Stimulated activated CD8-positive, alpha-beta memory T cell treated with anti-CD3 and anti-CD28 coated beads, Interleukin-15, amount 100 ng/mL, for 48 hours (primary cell): ENCODE data around the gene SHISAL1.

Source experiments
- DNase-seq, 2 donors: peaks; one replicate each; pipeline ENCODE4 v3.0.0-alpha.2; 2020; ENCODE audit warnings: low read depth in 2 of 2

Gene SHISAL1

DNA sequence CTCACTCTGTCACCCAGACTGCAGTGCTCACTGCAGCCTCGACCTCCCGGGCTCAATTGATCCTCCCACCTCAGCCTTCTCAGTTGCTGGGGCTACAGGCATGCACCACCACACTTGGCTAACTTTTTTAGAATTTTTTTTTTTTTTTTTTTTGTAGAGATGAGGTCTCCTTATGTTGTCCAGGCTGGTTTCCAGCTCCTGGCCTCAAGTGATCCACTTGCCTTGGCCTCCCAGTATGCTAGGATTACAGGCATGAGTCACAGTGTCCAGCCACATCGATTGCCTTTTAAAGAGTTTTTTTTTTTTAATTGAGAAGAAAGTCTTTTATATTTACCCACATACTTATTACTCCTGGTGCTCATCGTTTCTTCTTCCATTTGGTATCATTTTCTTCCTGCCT, 102.0 kb downstream of the SHISAL1 start:
- no peak for DNase-seq

DNA sequence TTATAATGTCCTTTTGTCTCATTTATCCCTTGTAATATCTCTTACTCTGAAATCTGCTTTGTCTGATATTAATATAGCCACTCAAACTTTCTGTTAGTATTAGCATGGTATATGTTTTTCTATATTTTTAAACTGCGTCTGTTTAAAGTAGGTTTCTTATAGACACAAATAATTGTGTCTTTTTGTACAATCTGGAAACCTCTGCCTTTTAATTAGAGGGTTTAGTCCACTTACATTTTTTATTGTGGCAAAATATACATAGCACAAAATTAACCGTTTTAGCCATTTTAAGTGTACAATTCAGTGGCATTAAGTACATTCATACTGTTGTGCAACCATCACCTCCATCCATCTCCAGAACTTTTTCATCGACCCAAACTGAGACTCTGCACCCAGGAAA, 103.4 kb downstream of the SHISAL1 start:
- no peak for DNase-seq

DNA sequence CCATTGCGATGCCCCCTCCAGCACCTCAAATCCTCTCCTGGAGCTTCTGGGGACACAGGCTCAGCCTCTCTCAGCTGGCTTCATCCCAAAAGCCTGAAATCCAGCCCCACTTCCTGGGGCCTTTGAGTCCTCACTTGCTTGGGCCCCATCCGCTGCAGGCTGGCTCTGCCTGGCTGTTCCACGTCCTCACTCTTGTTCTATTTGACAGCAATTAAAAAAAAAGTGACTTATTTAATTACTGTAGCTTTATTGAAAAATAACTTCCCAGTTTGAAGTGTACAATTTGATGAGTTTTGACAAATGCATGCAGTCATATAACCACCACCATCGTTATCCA, 104.8 kb downstream of the SHISAL1 start:
- no peak for DNase-seq

DNA sequence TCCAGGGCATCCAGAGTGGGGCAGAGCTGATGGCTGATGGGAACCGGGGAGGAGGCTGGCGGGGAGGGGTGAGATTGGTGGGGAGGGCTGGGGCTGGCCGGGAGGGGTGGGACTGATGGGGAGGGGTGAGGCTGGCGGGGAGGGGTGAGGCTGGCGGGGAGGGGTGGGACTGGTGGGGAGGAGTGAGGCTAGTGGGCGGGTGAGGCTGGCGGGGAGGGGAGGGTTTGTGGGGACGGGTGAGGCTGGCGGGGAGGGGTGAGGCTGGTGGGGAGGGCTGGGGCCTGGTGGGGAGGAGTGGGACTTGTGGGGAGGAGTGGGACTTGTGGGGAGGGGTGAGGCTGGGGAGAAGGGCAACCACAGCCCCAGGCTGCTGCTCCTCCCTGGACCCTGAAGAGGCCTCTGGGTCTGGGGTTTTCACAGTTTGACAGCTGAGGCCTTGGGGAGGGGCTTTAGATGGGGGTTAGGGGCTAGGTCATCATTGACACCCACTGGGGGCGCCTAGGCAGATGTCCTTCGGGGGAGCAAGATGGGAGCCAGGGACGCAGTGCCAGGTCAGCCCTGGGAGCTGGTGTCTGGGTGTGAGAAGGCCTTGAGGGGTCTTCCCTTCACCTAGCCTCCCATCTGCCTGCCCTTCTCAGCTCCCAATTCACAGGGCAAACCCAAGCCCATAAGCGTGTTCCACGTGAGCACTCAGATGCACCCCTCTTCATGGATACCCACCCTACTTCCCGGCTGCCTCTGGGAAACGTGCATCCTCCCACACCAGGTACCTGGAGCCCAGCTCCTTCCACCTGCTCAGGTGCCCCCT, 105.4 kb downstream of the SHISAL1 start:
- no peak for DNase-seq

DNA sequence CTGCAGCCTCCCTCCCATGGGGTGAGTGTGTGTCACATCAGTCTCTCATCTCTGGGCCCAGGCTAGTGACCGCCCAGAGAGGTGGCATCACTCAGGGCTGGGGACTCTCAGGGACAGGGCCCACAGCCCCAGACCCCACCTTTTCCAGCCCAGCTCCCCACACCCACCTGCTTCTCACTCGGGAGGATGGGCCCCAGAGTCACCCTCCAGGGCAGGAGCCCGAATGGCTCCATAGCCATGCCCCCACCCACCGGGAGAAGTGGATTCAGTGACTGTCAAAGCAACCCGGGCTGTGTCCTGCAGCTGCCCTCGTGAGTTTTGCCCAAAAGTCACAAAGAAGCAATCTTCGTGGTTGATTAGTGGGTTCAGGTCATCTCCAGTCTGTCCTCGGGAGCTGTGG, 106.1 kb downstream of the SHISAL1 start:
- DNase-seq: no peak

DNA sequence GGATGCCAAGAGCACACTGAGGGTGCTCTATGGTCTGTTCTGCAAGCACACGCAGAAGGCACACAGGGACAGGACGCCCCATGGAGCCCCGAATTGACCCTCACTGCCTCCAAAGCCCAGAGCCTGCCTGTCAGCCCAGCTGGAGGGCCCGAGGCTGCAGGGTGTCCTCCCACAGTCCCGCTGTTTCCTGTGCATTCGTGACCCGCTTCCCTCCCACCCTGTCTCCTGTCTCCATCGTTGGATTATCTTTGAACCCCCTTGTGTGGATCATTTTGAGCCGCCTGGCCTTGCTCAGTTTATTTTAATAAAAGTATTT, 106.5 kb downstream of the SHISAL1 start:
- no peak for DNase-seq

DNA sequence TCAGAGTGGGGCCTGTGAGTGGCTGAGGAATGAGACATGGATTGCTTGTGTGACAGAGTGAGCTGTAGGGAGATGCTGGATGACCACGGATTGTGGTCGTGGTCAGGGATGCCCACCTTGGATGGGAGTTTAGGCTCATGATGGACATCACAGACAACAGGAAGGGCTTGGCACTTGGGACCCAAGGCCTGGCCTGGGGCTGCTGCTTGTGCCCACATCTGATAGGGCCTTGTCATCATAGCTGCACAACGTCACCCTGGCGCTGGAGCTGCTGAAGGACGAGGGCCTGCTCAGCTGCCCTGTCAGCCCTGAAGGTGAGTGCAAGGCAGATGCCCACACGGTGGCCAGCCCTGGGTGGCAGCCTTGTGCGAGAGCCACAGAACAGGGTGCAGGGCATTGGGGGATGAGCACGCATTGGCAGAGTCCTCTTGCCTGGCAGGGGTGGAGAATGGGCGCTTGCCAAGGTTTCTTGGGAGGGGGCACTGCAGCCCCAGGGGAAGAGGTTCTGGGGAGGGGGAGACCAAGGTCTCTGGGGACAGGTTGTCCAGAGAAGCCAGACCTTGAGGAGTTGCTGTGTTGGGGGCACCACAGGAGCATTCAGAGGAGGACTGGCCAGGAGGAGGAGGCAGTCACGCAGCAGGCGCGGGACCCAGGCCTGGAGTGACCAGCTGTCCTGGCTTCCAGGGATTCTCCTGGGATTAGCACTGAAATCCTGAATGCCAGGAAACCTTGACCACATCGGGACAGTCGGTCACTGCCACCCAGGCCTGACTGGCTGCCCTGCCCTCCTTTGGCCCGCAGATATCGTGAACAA, 107.0 kb downstream of the SHISAL1 start:
- DNase-seq: no peak

DNA sequence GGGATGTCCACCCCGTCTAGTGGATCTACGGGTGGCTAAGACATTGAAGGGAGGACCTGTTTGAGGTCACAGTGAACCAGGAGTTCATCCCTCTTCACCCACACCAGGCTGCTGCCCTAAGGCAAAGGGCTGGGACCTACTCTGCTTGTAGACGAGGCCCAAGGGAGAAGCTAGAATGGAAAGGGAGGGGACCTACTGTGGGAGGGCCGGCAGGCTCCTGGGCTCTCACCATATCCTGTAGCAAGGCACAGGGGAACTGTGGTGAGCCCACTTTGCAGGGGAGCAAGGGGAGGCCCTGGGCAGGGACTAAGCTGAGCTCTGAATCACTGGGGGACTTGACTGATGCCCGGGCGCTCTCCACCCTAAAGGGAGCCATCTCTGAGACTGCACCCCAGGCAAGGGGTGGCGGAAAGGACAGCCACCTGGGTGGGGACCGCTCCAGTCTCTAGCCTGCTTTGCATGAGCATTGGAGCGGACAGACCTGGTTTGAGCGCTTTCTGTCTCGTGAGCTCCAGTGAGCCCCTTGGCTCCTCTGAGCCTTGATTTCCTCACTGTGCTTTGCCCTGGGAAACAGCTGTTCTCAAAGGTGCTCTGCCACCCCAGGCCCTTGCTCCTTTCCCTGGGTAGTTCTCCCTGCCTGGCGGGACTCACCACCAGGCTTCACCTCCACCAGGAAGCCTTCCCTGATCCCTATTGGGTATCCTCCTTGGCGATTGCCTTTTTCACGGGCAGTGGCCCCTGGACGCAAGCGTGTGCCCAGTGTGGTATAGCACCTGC, 107.8 kb downstream of the SHISAL1 start:
- DNase-seq: no peak

DNA sequence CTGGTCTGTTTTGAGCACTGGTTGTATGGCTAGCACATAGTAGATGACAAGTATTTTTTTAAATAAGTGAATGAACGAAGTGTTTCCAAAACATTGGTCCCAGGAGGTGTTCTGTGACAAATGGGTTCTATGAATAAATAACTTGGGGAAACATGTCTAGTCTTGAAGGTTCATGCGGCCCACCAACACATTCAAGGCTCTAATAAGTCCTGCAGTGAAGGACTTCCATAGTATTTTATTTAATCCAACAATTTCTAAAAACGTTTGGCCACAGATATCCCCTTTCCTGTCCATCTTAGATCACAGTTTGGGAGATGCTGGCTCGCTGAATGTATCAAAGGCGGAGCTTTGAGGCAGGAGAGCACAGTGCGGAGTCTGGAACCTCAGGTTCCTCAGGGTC, 109.5 kb downstream of the SHISAL1 start:
- DNase-seq: no peak

DNA sequence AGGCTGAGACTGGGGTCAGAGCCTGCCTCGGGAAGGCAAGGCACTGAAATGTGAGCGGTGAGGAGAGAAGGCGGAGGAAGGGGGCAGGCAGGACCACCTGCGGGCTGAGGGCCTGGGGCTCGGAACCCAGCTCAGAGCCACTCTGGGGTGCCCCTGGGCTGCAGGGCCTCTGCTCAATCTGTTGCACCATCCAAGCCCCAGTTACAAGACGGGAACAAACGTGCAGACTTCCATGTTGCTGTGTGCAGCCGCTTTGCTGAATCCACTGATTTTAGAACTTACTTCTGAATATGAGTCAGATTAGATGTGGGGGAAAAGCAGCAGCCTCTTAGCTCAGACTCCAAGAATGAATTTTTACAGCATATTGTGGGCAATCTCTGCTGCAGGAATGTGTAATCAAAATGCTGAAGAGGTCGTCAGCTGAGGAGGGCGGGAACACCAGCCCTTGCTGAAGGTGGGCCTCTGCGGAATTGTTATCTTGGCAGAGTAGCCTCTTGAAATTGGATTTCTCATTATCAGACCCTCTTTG, 110.4 kb downstream of the SHISAL1 start:
- no peak for DNase-seq

DNA sequence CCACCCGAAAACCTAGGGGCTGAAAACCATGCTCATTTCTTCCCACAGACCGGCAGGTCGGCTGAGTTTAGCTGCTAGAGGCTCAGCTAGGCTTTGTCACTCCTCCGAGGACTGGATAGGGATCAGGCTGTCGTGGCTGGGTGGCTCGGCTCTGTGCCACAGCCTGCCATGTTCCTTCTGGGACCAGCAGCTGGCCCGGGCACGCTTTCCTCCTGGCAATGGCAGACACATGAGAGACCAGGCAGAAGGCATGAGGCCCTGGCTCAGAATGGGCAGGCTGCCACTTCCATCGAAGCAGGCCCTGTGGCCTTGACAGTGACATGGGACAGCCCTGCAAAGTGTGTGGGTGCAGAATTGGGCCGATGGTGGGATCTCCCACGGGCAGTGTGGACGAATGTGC, 111.1 kb downstream of the SHISAL1 start:
- no peak for DNase-seq

DNA sequence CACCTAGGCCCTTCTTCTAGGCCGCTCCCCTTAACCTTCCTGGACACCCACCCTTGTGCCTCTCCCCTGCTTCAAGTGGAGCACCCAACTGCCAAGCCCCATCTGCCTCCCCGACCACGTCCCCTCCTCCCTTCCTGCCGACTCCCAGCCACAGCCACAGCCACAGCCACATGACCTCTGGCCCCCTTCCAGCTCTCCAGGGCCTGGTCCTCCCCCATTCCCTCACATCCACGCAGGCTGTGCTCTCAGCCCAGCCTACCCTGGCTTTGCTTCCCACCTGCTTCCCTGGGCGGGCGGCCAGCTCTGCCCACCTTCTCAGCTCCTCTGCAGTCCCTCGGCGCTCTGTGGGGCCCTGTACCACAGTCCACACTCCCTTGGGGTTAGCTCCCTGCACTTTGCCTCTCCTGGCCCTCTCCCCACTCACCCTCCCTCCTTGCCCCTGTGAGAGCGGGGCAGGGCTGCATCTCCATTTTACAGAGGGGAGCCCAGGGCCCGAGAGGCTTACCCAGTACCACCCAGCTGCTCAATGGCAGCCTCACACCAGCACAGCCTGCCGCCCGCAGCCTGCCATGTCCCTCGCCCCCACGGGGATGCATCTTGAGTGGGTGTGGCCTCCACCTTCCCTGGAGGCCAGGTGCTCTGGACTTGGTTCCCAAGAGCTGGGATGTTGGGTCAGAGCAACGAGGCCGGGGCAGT, 111.7 kb downstream of the SHISAL1 start:
- no peak for DNase-seq

DNA sequence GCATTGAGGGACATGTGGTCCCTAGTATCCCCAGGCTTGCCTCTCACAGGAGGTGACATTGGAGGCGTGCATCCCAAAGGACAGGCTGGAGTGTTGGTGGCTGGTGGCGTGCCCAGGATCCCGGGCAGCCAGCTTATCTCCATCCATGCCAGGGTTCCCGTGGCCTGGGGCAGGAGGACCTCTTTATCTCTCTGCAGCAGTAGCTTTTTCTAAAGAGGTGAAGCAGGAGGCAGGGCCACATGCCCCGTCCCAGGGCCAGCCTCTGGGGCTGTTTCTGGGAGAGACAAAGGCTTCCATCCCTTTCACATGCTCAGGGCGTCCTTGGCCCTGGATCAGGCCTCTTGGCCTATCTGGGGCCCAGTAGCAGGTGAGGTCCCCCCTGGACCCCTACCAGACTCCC, 112.3 kb downstream of the SHISAL1 start:
- DNase-seq: no peak

DNA sequence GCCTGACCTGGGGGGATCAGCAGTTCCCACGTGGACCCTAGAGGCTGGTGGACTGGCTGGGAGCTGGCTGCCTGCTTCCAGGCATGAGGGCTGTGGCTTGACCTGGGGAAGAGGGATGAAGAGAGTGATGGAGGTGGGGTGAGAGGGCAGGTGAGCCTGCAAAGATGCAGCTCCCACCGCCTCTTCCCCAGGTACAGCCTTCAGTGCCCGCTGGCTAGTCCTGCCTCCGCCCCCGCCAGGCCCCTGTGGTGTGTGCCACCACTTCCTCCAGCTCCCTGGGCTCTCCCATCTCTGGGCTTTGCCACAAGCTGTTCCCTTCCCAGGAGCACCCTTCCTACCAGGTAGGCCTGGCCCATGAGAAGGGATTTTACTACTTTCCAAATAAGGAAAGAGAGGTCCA, 112.9 kb downstream of the SHISAL1 start:
- DNase-seq: no peak

DNA sequence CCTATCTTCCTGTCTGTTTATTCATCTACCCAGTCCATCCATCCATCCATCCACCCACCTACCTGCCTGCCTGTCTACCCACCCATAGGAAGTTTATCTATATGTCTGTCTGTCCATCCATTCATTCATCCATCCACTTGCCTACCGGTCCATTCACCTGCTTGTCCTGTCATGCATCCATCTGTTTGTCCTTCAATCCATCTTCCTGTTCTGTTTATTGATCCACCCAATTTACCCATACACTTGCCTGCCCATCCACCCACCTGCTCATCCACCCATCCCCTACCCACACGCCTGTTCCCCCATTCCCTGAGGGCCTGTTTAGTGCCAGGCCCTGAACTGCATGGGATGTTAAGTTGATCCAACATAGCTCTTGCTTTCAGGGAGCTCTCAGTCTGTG, 113.6 kb downstream of the SHISAL1 start:
- DNase-seq: no peak

DNA sequence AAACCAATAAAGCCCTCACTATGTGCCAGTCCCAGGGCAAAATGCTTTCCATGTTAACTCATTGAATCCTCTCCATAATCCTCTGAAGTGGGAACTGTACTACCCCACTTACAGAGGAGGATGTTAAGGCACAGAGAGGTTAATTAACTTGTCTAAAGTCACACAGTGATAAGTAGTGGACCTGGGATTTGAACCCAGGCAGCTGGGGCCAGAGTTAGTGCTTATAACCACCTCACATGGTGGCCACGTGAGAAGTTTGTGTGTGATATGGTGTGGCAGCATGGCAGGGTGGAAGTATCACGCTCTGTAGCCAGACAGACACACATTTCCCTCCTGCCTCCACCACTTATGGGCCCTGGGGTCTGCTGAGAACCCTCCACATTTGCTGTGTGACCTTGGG, 115.5 kb downstream of the SHISAL1 start:
- DNase-seq: no peak

DNA sequence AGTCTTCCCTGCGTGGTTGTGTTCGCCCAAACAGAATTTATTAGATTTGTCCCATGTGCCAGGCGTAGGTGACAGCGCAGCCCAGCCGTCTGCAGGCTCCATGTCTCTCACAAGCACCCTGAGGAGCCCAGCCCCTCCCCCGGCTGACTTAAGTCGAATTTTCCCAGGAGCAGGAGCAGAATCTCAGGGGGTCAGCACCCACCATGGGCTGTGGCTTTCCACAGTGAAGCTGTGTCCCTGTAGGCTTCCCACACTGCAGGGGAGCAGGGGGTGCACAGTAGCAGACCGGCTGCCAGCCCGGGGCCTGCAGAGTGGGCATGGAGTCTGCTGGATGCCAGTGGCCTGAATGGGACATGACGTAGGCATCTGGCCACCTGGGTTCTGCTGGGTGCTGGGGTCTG, 116.0 kb downstream of the SHISAL1 start:
- DNase-seq: no peak

DNA sequence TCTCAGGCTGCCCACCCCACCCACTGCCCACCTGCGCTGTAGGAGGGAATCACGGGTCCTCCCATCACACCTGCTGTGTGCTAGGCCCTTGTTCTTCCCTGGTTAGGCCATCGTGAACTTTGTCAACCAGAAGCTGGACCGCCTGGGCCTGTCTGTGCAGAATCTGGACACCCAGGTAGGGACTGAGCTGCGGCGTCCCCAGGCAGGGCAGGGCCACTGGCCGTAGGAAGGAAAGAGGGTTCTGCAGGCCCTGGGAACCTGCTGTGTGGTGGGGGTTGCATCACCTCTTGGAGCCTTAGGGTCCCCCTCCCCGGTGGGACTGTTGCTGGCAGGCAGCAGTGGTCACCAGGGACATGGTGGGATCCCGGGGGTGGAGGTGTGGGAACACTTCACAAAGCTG, 116.5 kb downstream of the SHISAL1 start:
- DNase-seq: no peak

DNA sequence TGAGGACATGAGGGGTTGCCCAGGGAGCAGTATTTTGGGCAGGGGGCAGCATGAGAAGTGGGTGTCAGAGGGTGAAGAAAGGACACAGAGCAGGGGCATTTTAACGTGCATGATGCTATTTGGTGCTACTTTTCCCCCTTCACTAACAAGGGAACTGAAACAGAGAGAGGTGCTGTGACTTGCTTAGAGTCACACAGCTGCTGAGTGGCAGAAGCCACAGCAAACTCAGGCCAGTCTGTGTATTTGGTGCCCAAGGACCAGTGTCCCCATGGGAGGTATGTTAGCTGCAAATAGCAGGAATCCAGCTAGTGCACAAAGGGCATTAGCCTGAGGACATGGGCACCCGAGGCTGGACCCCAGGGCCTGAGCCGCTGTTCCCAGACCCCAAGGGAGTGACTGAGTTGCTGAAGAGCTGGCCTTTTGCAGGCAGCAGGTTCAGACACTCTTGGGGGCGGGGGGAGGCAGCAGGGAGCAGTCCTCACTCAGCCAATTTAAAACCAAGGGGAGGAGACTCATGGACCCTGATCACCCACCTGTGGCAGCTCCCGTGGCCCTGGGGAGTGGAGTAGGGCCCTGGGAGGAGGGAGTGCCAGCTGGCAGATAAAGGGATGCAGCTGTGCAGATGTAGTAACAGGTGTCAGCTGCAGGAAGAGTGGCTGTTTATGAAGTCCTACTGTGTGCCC, 117.4 kb downstream of the SHISAL1 start:
- no peak for DNase-seq

DNA sequence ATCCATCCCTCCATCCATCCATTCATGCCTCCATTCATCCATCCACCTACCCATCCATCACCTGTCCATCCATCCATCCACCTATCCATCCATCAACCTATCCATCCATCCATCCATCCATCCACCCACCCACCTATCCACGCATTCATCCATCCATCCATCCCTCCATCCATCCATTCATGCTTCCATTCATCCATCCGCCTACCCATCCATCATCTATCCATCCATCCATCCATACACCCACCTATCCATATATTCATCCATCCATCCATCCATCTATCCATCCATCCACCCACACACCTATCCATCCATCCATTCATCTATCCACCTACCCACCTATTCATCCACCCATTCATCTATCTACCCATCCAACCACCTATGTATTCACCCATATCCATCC, 118.2 kb downstream of the SHISAL1 start:
- no peak for DNase-seq
